ENCODE results near the gene ALK.

DNA sequence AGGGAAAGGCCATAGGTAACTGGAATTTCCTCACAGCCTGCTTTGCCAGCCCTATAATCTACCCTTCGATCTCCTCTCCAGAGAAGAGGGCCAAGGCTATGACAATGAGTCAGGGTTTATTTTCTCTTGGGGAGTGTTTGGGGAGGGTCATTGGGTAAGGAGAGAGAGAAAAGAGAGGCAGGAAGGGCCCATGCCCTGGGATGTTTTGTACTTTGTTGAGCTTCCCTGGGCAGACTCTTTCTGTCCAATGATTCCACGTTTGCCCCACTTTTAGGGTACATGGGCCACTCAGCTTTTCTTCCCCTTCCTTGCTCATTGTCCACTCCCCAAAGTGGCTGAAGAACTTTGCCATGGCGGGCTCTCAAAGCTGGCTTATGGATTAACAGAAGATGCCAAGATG is 224.2 kb downstream of the ALK start:
- TF ChIP-seq, protein P1, sequence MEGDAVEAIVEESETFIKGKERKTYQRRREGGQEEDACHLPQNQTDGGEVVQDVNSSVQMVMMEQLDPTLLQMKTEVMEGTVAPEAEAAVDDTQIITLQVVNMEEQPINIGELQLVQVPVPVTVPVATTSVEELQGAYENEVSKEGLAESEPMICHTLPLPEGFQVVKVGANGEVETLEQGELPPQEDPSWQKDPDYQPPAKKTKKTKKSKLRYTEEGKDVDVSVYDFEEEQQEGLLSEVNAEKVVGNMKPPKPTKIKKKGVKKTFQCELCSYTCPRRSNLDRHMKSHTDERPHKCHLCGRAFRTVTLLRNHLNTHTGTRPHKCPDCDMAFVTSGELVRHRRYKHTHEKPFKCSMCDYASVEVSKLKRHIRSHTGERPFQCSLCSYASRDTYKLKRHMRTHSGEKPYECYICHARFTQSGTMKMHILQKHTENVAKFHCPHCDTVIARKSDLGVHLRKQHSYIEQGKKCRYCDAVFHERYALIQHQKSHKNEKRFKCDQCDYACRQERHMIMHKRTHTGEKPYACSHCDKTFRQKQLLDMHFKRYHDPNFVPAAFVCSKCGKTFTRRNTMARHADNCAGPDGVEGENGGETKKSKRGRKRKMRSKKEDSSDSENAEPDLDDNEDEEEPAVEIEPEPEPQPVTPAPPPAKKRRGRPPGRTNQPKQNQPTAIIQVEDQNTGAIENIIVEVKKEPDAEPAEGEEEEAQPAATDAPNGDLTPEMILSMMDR (IDR thresholded peaks at IDR 0.05) = no peak
- no peak for TF ChIP-seq EP300 (IDR thresholded peaks at IDR 0.05)
- TF ChIP-seq POLR2AphosphoS5 (IDR thresholded peaks at IDR 0.05) = no peak

All from sigmoid colon (tissue), 4 donors.